ENCODE results near the gene NFASC. TPM values are rescaled to one million over a fixed set of nuclear protein-coding genes. Genes with fewer than 3 reads are reported as not detected.

NFASC gene
- total RNA-seq, 2 donors from 2014 or later: 27.7 to 45.9 TPM

- Histone ChIP-seq H3K36me3 (ENCODE audit: control insufficient read depth, insufficient read depth, low read length) (no peaks in the 10 kb centered on the region), H3K4me3 (ENCODE audit: low read length) (no peak overlapping the region), H3K4me1 (ENCODE audit: control insufficient read depth, insufficient read depth, low read length) (peaks cover 18% of the 10 kb centered on the region), H3K9me3 (ENCODE audit: control insufficient read depth, low read length) (no peaks in the 10 kb centered on the region), H3K27me3 (ENCODE audit: control insufficient read depth, insufficient read depth, low read length, poor library complexity, severe bottlenecking) (no peaks in the 10 kb centered on the region), H3K27ac (ENCODE audit: low read depth, low read length) (no peak overlapping the region), H3K9ac (ENCODE audit: extremely low read depth, low read length, poor library complexity, severe bottlenecking) (no peak overlapping the region)
- peaks cover 2% of the 10 kb centered on the region for H3K27me3 Mint-ChIP-seq (ENCODE audit: insufficient read depth)
- no peak overlapping the region for H3K4me3 Mint-ChIP-seq
- H3K4me1 Mint-ChIP-seq: peaks cover 33% of the 10 kb centered on the region
- H3K9me3 Mint-ChIP-seq: no peaks in the 10 kb centered on the region
- DNase-seq: no peak
- TF ChIP-seq CTCF (conservative IDR thresholded peaks at IDR 0.05): no peak
- no peak overlapping the region for H3K27ac Mint-ChIP-seq
- peaks cover 3% of the 10 kb centered on the region for H3K36me3 Mint-ChIP-seq (ENCODE audit: low read depth)
- 73 to 94% methylated on average over 2 to 13 of the region's 13 CpGs for WGBS, 2 experiments (ENCODE audit: insufficient coverage in 1 of 2, insufficient read length in 1 of 2)
Measured at GRCh38 chr1:205016584-205016983, 145.9 kb downstream of the NFASC start.

- no peak overlapping the region for H3K27ac ChIP-seq (ENCODE audit: low read depth, low read length)
- Mint-ChIP-seq H3K36me3 (ENCODE audit: low read depth) (peaks cover 3% of the 10 kb centered on the region), H3K27ac (no peak overlapping the region), H3K9me3 (no peaks in the 10 kb centered on the region), H3K4me1 (peaks cover 31% of the 10 kb centered on the region), H3K27me3 (ENCODE audit: insufficient read depth) (peaks cover 2% of the 10 kb centered on the region), H3K4me3 (no peak overlapping the region)
- no peak overlapping the region for H3K9ac ChIP-seq (ENCODE audit: extremely low read depth, low read length, poor library complexity, severe bottlenecking)
- no peaks in the 10 kb centered on the region for H3K9me3 ChIP-seq (ENCODE audit: control insufficient read depth, low read length)
- peaks cover 18% of the 10 kb centered on the region for H3K4me1 ChIP-seq (ENCODE audit: control insufficient read depth, insufficient read depth, low read length)
- H3K36me3 ChIP-seq (ENCODE audit: control insufficient read depth, insufficient read depth, low read length): no peaks in the 10 kb centered on the region
- no peak for DNase-seq
- H3K27me3 ChIP-seq (ENCODE audit: control insufficient read depth, insufficient read depth, low read length, poor library complexity, severe bottlenecking): no peaks in the 10 kb centered on the region
- no peak for TF ChIP-seq CTCF (conservative IDR thresholded peaks at IDR 0.05)
- 88 to 94% methylated on average over 4 to 6 of the region's 6 CpGs for WGBS, 2 experiments (ENCODE audit: insufficient coverage in 1 of 2, insufficient read length in 1 of 2)
- no peak overlapping the region for H3K4me3 ChIP-seq (ENCODE audit: low read length)
Measured at GRCh38 chr1:205017001-205017400, 146.3 kb downstream of the NFASC start.

GRCh38 chr1:205017766-205018165, 147.1 kb downstream of the NFASC start:
- no peaks in the 10 kb centered on the region for H3K9me3 ChIP-seq (ENCODE audit: control insufficient read depth, low read length)
- H3K27ac ChIP-seq (ENCODE audit: low read depth, low read length): no peak overlapping the region
- Mint-ChIP-seq H3K27ac (no peak overlapping the region), H3K36me3 (ENCODE audit: low read depth) (peaks cover 3% of the 10 kb centered on the region), H3K4me1 (peaks cover 23% of the 10 kb centered on the region), H3K4me3 (no peak overlapping the region), H3K9me3 (no peaks in the 10 kb centered on the region), H3K27me3 (ENCODE audit: insufficient read depth) (peaks cover 6% of the 10 kb centered on the region)
- H3K9ac ChIP-seq (ENCODE audit: extremely low read depth, low read length, poor library complexity, severe bottlenecking): no peak overlapping the region
- no peak overlapping the region for H3K4me3 ChIP-seq (ENCODE audit: low read length)
- no peak for TF ChIP-seq CTCF (conservative IDR thresholded peaks at IDR 0.05)
- no peak for DNase-seq
- 83 to 90% methylated on average over 4 to 7 of the region's 7 CpGs for WGBS, 2 experiments (ENCODE audit: insufficient coverage in 1 of 2, insufficient read length in 1 of 2)
- no peaks in the 10 kb centered on the region for H3K27me3 ChIP-seq (ENCODE audit: control insufficient read depth, insufficient read depth, low read length, poor library complexity, severe bottlenecking)
- H3K4me1 ChIP-seq (ENCODE audit: control insufficient read depth, insufficient read depth, low read length): peaks cover 14% of the 10 kb centered on the region
- H3K36me3 ChIP-seq (ENCODE audit: control insufficient read depth, insufficient read depth, low read length): no peaks in the 10 kb centered on the region
